GM10847 (cell line): ENCODE measurements around the gene SCGB3A2.

Experiments
- POLR2A ChIP-seq: IDR thresholded peaks from 2 replicates; pipeline ENCODE4 v1.6.1; 2011; ENCODE audit not compliant: insufficient read length; ENCODE audit errors: extremely low read depth

The SCGB3A2 gene

DNA sequence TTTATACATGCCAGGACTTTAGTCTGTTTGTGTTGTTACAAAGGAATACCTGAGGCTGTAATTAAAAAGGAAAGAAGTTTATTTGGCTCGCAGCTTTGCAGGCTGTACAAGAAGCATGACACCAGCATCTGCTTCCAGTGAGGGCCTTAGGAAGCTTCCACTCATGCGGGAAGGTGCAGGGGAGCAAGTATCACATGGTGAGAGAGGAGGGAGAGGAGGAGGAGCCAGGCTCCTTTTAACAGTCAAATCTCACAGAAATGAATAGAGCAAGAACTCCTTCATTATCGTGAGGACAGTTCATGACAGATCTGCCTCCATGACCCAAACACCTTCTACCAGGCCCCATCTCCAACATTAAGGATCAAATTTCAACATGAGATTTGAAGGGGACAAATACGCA is 46.5 kb downstream of the SCGB3A2 start:
- no peak for TF ChIP-seq POLR2A

DNA sequence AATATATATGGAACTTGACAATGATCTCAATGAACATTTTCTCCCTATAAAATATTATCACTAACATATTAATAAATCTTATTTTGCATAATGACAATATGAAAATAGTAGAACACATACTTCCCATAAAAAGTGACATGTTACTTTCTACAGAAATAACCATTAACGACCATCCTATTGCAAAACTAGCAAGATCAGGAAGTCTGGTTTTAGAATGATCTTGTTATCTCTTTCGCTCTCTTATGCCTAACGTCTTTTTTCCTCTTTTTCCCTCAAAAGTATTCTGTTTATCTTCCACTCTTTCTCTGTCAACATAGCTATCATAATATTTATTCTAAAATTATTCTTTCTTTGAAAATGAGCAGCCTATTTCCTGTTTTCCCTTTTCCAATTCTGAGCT is 49.4 kb downstream of the SCGB3A2 start:
- TF ChIP-seq POLR2A: no peak

DNA sequence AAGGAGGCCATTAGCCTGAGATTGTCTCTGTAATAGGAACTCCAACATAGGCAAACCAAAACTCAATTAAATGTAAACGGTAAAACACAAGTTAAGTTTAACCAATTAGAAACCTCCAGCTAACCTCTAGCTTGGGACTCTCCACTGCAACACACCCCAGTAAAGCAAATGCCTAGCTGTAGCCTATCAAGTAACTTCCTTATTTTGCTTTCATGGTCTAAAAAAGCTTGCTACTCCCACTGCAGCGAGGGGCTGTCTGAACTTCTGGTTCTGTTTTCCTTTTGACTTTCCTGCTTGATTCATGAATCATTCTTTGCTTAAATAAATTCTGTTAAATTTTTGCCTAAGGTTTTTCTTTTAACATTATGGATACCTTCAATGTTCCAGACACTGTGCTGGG is 52.3 kb downstream of the SCGB3A2 start:
- TF ChIP-seq POLR2A: no peak
